HG02798 (cell line): ENCODE data around the gene TCF7L2.

Source experiments
- ATAC-seq: cut with Tn5 transposase; IDR thresholded peaks from one replicate; pipeline ENCODE4 v1.9.1; 2021; ENCODE audit warnings: mild to moderate bottlenecking; ENCODE audit not compliant: unreplicated experiment, poor library complexity

Gene TCF7L2

GRCh38 chr10:112949875-112950507 is at the start of gene TCF7L2:
TSS of gene TCF7L2 (plus strand) at chr10:112950247. CDS start at chr10:112950757, 510 bp downstream.
- ATAC-seq, result peak; percentile 73

- no peak for ATAC-seq
Observed at GRCh38 chr10:112902730-112903129, 47.3 kb upstream of the TCF7L2 start.

- ATAC-seq, result no peak
Observed at GRCh38 chr10:112904000-112904399, 46.0 kb upstream of the TCF7L2 start.

- no peak for ATAC-seq
Observed at GRCh38 chr10:112906945-112907344, 43.1 kb upstream of the TCF7L2 start.

GRCh38 chr10:112907893-112908292 is 42.2 kb upstream of the TCF7L2 start:
- ATAC-seq, result no peak

- ATAC-seq, result no peak
Observed at GRCh38 chr10:112911206-112911605, 38.8 kb upstream of the TCF7L2 start.

GRCh38 chr10:112912410-112912928 is 37.6 kb upstream of the TCF7L2 start:
- ATAC-seq, result no peak

GRCh38 chr10:112913255-112913654 is 36.8 kb upstream of the TCF7L2 start:
- no peak for ATAC-seq

GRCh38 chr10:112913661-112914287 is 36.3 kb upstream of the TCF7L2 start:
- ATAC-seq, result no peak

GRCh38 chr10:112914288-112914952 is 35.6 kb upstream of the TCF7L2 start:
- ATAC-seq, result no peak

- ATAC-seq, result no peak
Observed at GRCh38 chr10:112915590-112916572, 34.2 kb upstream of the TCF7L2 start.

- ATAC-seq, result no peak
Observed at GRCh38 chr10:112917681-112918080, 32.4 kb upstream of the TCF7L2 start.

GRCh38 chr10:112918771-112919170 is 31.3 kb upstream of the TCF7L2 start:
- ATAC-seq, result no peak

GRCh38 chr10:112919721-112920120 is 30.3 kb upstream of the TCF7L2 start:
- ATAC-seq, result no peak

GRCh38 chr10:112926906-112927688 is 22.9 kb upstream of the TCF7L2 start:
- no peak for ATAC-seq

- ATAC-seq, result no peak
Observed at GRCh38 chr10:112927980-112928379, 22.1 kb upstream of the TCF7L2 start.

- ATAC-seq, result no peak
Observed at GRCh38 chr10:112932658-112933057, 17.4 kb upstream of the TCF7L2 start.

GRCh38 chr10:112934193-112934592 is 15.9 kb upstream of the TCF7L2 start:
- no peak for ATAC-seq

- ATAC-seq, result no peak
Observed at GRCh38 chr10:112938808-112939482, 11.1 kb upstream of the TCF7L2 start.
